Astrocyte (in vitro differentiated cells and primary cell): Measurements from ENCODE around the gene SIAH3. TPM values are rescaled to one million over a fixed set of nuclear protein-coding genes. Genes with fewer than 3 reads are reported as not detected.

Experiments
- DNase-seq: peaks from one replicate; pipeline ENCODE4 v3.0.0-alpha.2; 2010; ENCODE audit warnings: low read depth
- FAIRE-seq: peaks from 2 replicates; lab custom pipeline; 2011; peaks lifted over from hg19 to GRCh38; lab: Jason Lieb, UNC
- H2AFZ ChIP-seq: 2 replicates; pipeline ENCODE4 v1.6.0; 2012; ENCODE audit warnings: low read depth, low read length, inconsistent platforms
- H3K27ac ChIP-seq: 2 replicates; pipeline ENCODE4 v1.5.1; 2011; ENCODE audit warnings: low read depth, low read length, inconsistent platforms
- H3K27me3 ChIP-seq: 2 replicates; pipeline ENCODE4 v1.6.0; 2011; ENCODE audit warnings: low read length, inconsistent platforms; ENCODE audit not compliant: insufficient read depth
- H3K36me3 ChIP-seq: 2 replicates; pipeline ENCODE4 v1.5.1; 2011; ENCODE audit warnings: low read length, inconsistent platforms; ENCODE audit not compliant: insufficient read depth
- H3K4me1 ChIP-seq: 2 replicates; pipeline ENCODE4 v1.5.1; 2011; ENCODE audit warnings: low read length, inconsistent platforms; ENCODE audit not compliant: insufficient read depth
- H3K4me2 ChIP-seq: 2 replicates; pipeline ENCODE4 v1.6.0; 2012; ENCODE audit warnings: low read length, inconsistent platforms
- H3K4me3 ChIP-seq: 2 replicates; pipeline ENCODE4 v1.5.1; 2011; ENCODE audit warnings: low read depth, mild to moderate bottlenecking, low read length, inconsistent platforms; ENCODE audit not compliant: insufficient read depth
- H3K79me2 ChIP-seq: 2 replicates; pipeline ENCODE4 v1.6.0; 2012; ENCODE audit warnings: mild to moderate bottlenecking, low read length, inconsistent platforms; ENCODE audit not compliant: insufficient read depth
- H3K9ac ChIP-seq: 2 replicates; pipeline ENCODE4 v1.6.0; 2012; ENCODE audit warnings: mild to moderate bottlenecking, low read length, inconsistent platforms
- H3K9me3 ChIP-seq: 2 replicates; pipeline ENCODE4 v1.5.1; 2012; ENCODE audit warnings: low read depth, mild to moderate bottlenecking, low read length, inconsistent platforms; ENCODE audit not compliant: insufficient read depth
- H4K20me1 ChIP-seq: 2 replicates; pipeline ENCODE4 v1.6.0; 2012; ENCODE audit warnings: low read length, inconsistent platforms; ENCODE audit not compliant: insufficient read depth
- H3K27ac Mint-ChIP-seq: one replicate; pipeline ENCODE4 v1.8.0; 2021; ENCODE audit warnings: mild to moderate bottlenecking, mixed read lengths; ENCODE audit not compliant: unreplicated experiment
- H3K27me3 Mint-ChIP-seq: one replicate; pipeline ENCODE4 v1.8.0; 2021; ENCODE audit warnings: low read depth, mixed read lengths; ENCODE audit not compliant: unreplicated experiment
- H3K36me3 Mint-ChIP-seq: one replicate; pipeline ENCODE4 v1.8.0; 2021; ENCODE audit warnings: low read depth, mixed read lengths; ENCODE audit not compliant: unreplicated experiment
- H3K4me1 Mint-ChIP-seq: one replicate; pipeline ENCODE4 v1.8.0; 2021; ENCODE audit warnings: low read depth, mixed read lengths; ENCODE audit not compliant: unreplicated experiment
- H3K4me3 Mint-ChIP-seq: one replicate; pipeline ENCODE4 v1.8.0; 2021; ENCODE audit warnings: mild to moderate bottlenecking, moderate library complexity, mixed read lengths; ENCODE audit not compliant: unreplicated experiment
- H3K9me3 Mint-ChIP-seq: one replicate; pipeline ENCODE4 v1.8.0; 2021; ENCODE audit warnings: mild to moderate bottlenecking, mixed read lengths; ENCODE audit not compliant: unreplicated experiment
- CTCF ChIP-seq: IDR thresholded peaks from 2 replicates; pipeline ENCODE4 v1.5.1; 2011; ENCODE audit warnings: low read depth, mild to moderate bottlenecking, inconsistent platforms, low read length, moderate library complexity; ENCODE audit not compliant: insufficient read depth
- EZH2 ChIP-seq: IDR thresholded peaks from 2 replicates; pipeline ENCODE4 v1.6.1; 2012; ENCODE audit warnings: mild to moderate bottlenecking, low read length, inconsistent platforms; ENCODE audit not compliant: insufficient read depth
- total RNA-seq: library from RNA; stranded (reverse); gene quantifications from 2 replicates; pipeline ENCODE4 v1.2.1, GENCODE V29; 2021

Gene SIAH3
- total RNA-seq, 1 donor from 2014 or later, result 0.07 TPM

- FAIRE-seq, result no peak
- Mint-ChIP-seq H3K27me3 (peaks cover 18% of the 10 kb centered on the region), H3K36me3 (no peaks in the 10 kb centered on the region), H3K9me3 (peaks cover 3% of the 10 kb centered on the region), H3K27ac (no peak overlapping the region), H3K4me1 (peaks cover 9% of the 10 kb centered on the region), H3K4me3 (no peak overlapping the region)
- Histone ChIP-seq H3K4me2 (no peak overlapping the region), H3K9me3 (no peaks in the 10 kb centered on the region), H3K4me3 (no peak overlapping the region), H3K4me1 (no peaks in the 10 kb centered on the region), H4K20me1 (no peaks in the 10 kb centered on the region), H3K36me3 (no peaks in the 10 kb centered on the region), H3K79me2 (no peaks in the 10 kb centered on the region), H3K9ac (no peak overlapping the region), H3K27me3 (peaks cover 2% of the 10 kb centered on the region), H3K27ac (no peak overlapping the region), H2AFZ (no peak overlapping the region)
- no peak for DNase-seq
- no peak for TF ChIP-seq EZH2
- TF ChIP-seq CTCF, result no peak
Measured at GRCh38 chr13:45782327-45783045, 69.1 kb downstream of the SIAH3 start.

GRCh38 chr13:45781553-45782326 lies 69.8 kb downstream of the SIAH3 start:
- no peaks in the 10 kb centered on the region for H3K9me3 ChIP-seq
- Mint-ChIP-seq H3K4me1 (peaks cover 9% of the 10 kb centered on the region), H3K36me3 (no peaks in the 10 kb centered on the region), H3K27ac (no peak overlapping the region), H3K27me3 (peaks cover 18% of the 10 kb centered on the region), H3K4me3 (no peak overlapping the region), H3K9me3 (no peaks in the 10 kb centered on the region)
- H2AFZ ChIP-seq, result no peak overlapping the region
- H3K4me3 ChIP-seq, result no peak overlapping the region
- no peak overlapping the region for H3K27ac ChIP-seq
- no peaks in the 10 kb centered on the region for H4K20me1 ChIP-seq
- H3K4me1 ChIP-seq, result no peaks in the 10 kb centered on the region
- H3K4me2 ChIP-seq, result peak overlapping the region; percentile 40
- no peaks in the 10 kb centered on the region for H3K36me3 ChIP-seq
- H3K9ac ChIP-seq, result no peak overlapping the region
- peak; percentile 17 for DNase-seq
- H3K27me3 ChIP-seq, result no peaks in the 10 kb centered on the region
- no peaks in the 10 kb centered on the region for H3K79me2 ChIP-seq
- no peak for TF ChIP-seq CTCF
- no peak for FAIRE-seq

- H3K27me3 ChIP-seq, result peaks cover 4% of the 10 kb centered on the region
- Mint-ChIP-seq H3K4me1 (peaks cover 9% of the 10 kb centered on the region), H3K9me3 (no peaks in the 10 kb centered on the region), H3K4me3 (no peak overlapping the region), H3K36me3 (no peaks in the 10 kb centered on the region), H3K27ac (no peak overlapping the region), H3K27me3 (peaks cover 16% of the 10 kb centered on the region)
- H3K4me3 ChIP-seq, result no peak overlapping the region
- H3K27ac ChIP-seq, result no peak overlapping the region
- H3K79me2 ChIP-seq, result no peaks in the 10 kb centered on the region
- no peak overlapping the region for H3K9ac ChIP-seq
- no peak for DNase-seq
- no peaks in the 10 kb centered on the region for H3K36me3 ChIP-seq
- TF ChIP-seq EZH2 (no peak), CTCF (no peak)
- H3K4me2 ChIP-seq, result no peak overlapping the region
- no peaks in the 10 kb centered on the region for H3K4me1 ChIP-seq
- H4K20me1 ChIP-seq, result no peaks in the 10 kb centered on the region
- H3K9me3 ChIP-seq, result no peaks in the 10 kb centered on the region
- H2AFZ ChIP-seq, result no peak overlapping the region
- no peak for FAIRE-seq
Measured at GRCh38 chr13:45779901-45780300, 71.7 kb downstream of the SIAH3 start.
